GM12878 (cell line): Measurements from ENCODE around the gene CDCP2.

ENCODE experiments used
- CHD2 ChIP-seq: IDR thresholded peaks from 2 replicates; pipeline ENCODE4 v1.6.1; 2011; ENCODE audit warnings: low read depth, low read length, improper control_type of control experiment, borderline replicate concordance
- ESRRA ChIP-seq: IDR thresholded peaks from 2 replicates; pipeline ENCODE4 v1.6.1; 2012; ENCODE audit warnings: mild to moderate bottlenecking, low read length, improper control_type of control experiment
- EZH2 ChIP-seq: IDR thresholded peaks from 2 replicates; pipeline ENCODE4 v1.6.1; 2012; ENCODE audit warnings: low read depth, mild to moderate bottlenecking, control low read depth, inconsistent platforms, low read length, borderline replicate concordance; ENCODE audit not compliant: control insufficient read depth
- GABPA ChIP-seq: IDR thresholded peaks from 2 replicates; pipeline ENCODE4 v1.6.1; 2014; ENCODE audit warnings: antibody characterized with exemption, low read depth, mild to moderate bottlenecking, inconsistent platforms
- HDAC2 ChIP-seq: fragments of 200-600 bp; sonication (generic); IDR thresholded peaks from 2 replicates; pipeline ENCODE4 v1.6.1; 2017
- JUND ChIP-seq: IDR thresholded peaks from 2 replicates; pipeline ENCODE4 v1.6.1; 2012; ENCODE audit warnings: low read depth, mild to moderate bottlenecking, low read length, improper control_type of control experiment, moderate library complexity
- NBN ChIP-seq: fragments of 450-650 bp; IDR thresholded peaks from 2 replicates; pipeline ENCODE4 v1.6.1; 2016
- NRF1 ChIP-seq: conservative IDR thresholded peaks from 2 replicates; pipeline ENCODE4 v1.6.1; 2011; ENCODE audit warnings: mild to moderate bottlenecking, low read depth, low read length, improper control_type of control experiment
- POLR2AphosphoS5 ChIP-seq: IDR thresholded peaks from 2 replicates; pipeline ENCODE4 v1.6.1; 2011; ENCODE audit warnings: mild to moderate bottlenecking, low read length, inconsistent platforms
- SRF ChIP-seq, 2 experiments: IDR thresholded peaks; 2 replicates each; pipeline ENCODE4 v1.6.1; 2011; ENCODE audit warnings: low read depth in 2 of 2, low read length in 2 of 2, mild to moderate bottlenecking in 1 of 2, moderate library complexity in 1 of 2
- TCF12 ChIP-seq: IDR thresholded peaks from 2 replicates; pipeline ENCODE4 v1.6.1; 2011; ENCODE audit warnings: low read depth, mild to moderate bottlenecking, low read length
- TF ChIP-seq, protein P1 (sequence below), 3 experiments: IDR thresholded peaks in 2 of 3; conservative IDR thresholded peaks in 1 of 3; 2 replicates each; pipeline ENCODE4 v1.5.1; 2011; ENCODE audit warnings: low read depth in 3 of 3, low read length in 3 of 3, mild to moderate bottlenecking in 3 of 3, control low read depth in 2 of 3, moderate library complexity in 2 of 3, inconsistent platforms in 1 of 3, mixed read lengths in 1 of 3; ENCODE audit not compliant: control insufficient read depth in 2 of 3, insufficient read depth in 1 of 3; ENCODE audit errors: extremely low read depth in 1 of 3
- TF ChIP-seq, protein P2 (sequence below): IDR thresholded peaks from 2 replicates; pipeline ENCODE4 v1.6.1; 2011; ENCODE audit warnings: low read depth, mild to moderate bottlenecking, low read length, moderate library complexity, borderline replicate concordance; ENCODE audit errors: extremely low read depth

DNA sequence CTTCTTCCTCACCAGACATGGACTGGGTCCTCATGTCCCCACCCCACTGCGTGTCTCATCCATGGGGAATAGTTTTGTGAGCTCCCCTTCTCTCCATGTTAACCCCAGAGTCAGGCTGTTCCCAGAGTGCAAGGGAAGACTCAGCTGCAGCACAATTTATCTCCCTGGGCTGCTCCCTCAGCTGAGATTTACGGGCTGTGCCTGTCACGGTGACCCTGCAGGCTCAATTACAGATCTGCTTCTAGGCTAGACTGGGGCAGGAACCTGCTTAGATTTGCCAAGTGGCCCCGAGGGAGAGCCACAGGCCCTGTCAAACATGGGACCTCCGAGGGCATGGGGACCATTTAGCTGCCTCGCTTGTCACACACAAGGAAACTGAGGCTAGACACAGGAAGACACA lies 37.8 kb downstream of the CDCP2 start:
- TF ChIP-seq GABPA (no peak), NBN (no peak), HDAC2 (no peak), SRF (IDR thresholded peaks at IDR 0.05; ENCODE audit: low read depth in 2 of 2, low read length in 2 of 2) (no peak), EZH2 (no peak), JUND (no peak), ESRRA (no peak), TCF12 (no peak), POLR2AphosphoS5 (no peak), CHD2 (no peak), NRF1 (no peak)
- TF ChIP-seq, protein P1, sequence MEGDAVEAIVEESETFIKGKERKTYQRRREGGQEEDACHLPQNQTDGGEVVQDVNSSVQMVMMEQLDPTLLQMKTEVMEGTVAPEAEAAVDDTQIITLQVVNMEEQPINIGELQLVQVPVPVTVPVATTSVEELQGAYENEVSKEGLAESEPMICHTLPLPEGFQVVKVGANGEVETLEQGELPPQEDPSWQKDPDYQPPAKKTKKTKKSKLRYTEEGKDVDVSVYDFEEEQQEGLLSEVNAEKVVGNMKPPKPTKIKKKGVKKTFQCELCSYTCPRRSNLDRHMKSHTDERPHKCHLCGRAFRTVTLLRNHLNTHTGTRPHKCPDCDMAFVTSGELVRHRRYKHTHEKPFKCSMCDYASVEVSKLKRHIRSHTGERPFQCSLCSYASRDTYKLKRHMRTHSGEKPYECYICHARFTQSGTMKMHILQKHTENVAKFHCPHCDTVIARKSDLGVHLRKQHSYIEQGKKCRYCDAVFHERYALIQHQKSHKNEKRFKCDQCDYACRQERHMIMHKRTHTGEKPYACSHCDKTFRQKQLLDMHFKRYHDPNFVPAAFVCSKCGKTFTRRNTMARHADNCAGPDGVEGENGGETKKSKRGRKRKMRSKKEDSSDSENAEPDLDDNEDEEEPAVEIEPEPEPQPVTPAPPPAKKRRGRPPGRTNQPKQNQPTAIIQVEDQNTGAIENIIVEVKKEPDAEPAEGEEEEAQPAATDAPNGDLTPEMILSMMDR (IDR thresholded peaks at IDR 0.05 in 2 of 3, conservative IDR thresholded peaks at IDR 0.05 in 1 of 3; ENCODE audit: control insufficient read depth in 2 of 3, extremely low read depth in 1 of 3, insufficient read depth in 1 of 3, low read depth in 3 of 3, low read length in 3 of 3), result no peak
- TF ChIP-seq, protein P2, sequence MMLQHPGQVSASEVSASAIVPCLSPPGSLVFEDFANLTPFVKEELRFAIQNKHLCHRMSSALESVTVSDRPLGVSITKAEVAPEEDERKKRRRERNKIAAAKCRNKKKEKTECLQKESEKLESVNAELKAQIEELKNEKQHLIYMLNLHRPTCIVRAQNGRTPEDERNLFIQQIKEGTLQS, result no peak
